CD8-positive, alpha-beta memory T cell (primary cell): ENCODE data around the gene TTF2. TPM values are rescaled to one million over a fixed set of nuclear protein-coding genes. Genes with fewer than 3 reads are reported as not detected.
"Not testable (repeated sequence)": the region's sequence is repeated elsewhere in the genome, so short reads cannot be mapped to it uniquely, and the experiment has no call there.

Experiments
- CTCF ChIA-PET: fragments of 350-600 bp; sonication (Branson Sonifier 250); formaldehyde crosslinking; loops from one replicate; lab custom pipeline; 2021; ENCODE audit warnings: antibody characterized with exemption; lab: Charles Lee
- POLR2A ChIA-PET: fragments of 350-600 bp; sonication (Branson Sonifier 250); formaldehyde crosslinking; loops from one replicate; lab custom pipeline; 2021; ENCODE audit warnings: antibody characterized with exemption; lab: Charles Lee
- DNase-seq, 5 donors: peaks; one replicate each; pipeline versions ENCODE4 v3.0.0 to v3.0.0-alpha.2; 2020 to 2022; ENCODE audit warnings: mixed read lengths in 1 of 5
- H3K27ac ChIP-seq: one replicate; pipeline ENCODE4 v1.7.0; 2013; ENCODE audit warnings: low read depth, mild to moderate bottlenecking, low read length, moderate library complexity
- H3K27me3 ChIP-seq: 2 replicates; pipeline ENCODE4 v1.7.0; 2013; ENCODE audit warnings: low read length, mild to moderate bottlenecking; ENCODE audit not compliant: insufficient read depth, poor library complexity, severe bottlenecking
- H3K36me3 ChIP-seq: 2 replicates; pipeline ENCODE4 v1.7.0; 2013; ENCODE audit warnings: mild to moderate bottlenecking, low read length, moderate library complexity; ENCODE audit not compliant: insufficient read depth
- H3K4me1 ChIP-seq: 2 replicates; pipeline ENCODE4 v1.7.0; 2013; ENCODE audit warnings: mild to moderate bottlenecking, low read length, moderate library complexity; ENCODE audit not compliant: insufficient read depth
- H3K4me3 ChIP-seq: 2 replicates; pipeline ENCODE4 v1.7.0; 2013; ENCODE audit warnings: mild to moderate bottlenecking, low read length
- H3K9me3 ChIP-seq: 2 replicates; pipeline ENCODE4 v1.7.0; 2013; ENCODE audit warnings: mild to moderate bottlenecking, low read length
- H3K27ac Mint-ChIP-seq, 8 donors: one replicate each; pipeline ENCODE4 v1.8.0; 2020 to 2021; ENCODE audit warnings: mixed read lengths in 8 of 8, mild to moderate bottlenecking in 6 of 8, inconsistent platforms in 3 of 8, moderate library complexity in 3 of 8
- H3K27me3 Mint-ChIP-seq, 2 donors: one replicate each; pipeline ENCODE4 v1.8.0; 2020 to 2021; ENCODE audit warnings: mixed read lengths in 2 of 2, mild to moderate bottlenecking in 1 of 2, moderate library complexity in 1 of 2
- H3K36me3 Mint-ChIP-seq, 3 donors: one replicate each; pipeline ENCODE4 v1.8.0; 2020 to 2021; ENCODE audit warnings: mixed read lengths in 3 of 3, inconsistent platforms in 1 of 3, mild to moderate bottlenecking in 1 of 3
- H3K4me1 Mint-ChIP-seq, 3 donors: one replicate each; pipeline ENCODE4 v1.8.0; 2020 to 2021; ENCODE audit warnings: mixed read lengths in 3 of 3, inconsistent platforms in 1 of 3, mild to moderate bottlenecking in 1 of 3
- H3K4me3 Mint-ChIP-seq, 7 donors: one replicate each; pipeline ENCODE4 v1.8.0; 2020 to 2021; ENCODE audit warnings: mixed read lengths in 7 of 7, mild to moderate bottlenecking in 6 of 7, moderate library complexity in 4 of 7, inconsistent platforms in 2 of 7
- H3K9me3 Mint-ChIP-seq, 5 donors: one replicate each; pipeline ENCODE4 v1.8.0; 2020 to 2022; ENCODE audit warnings: mixed read lengths in 5 of 5, mild to moderate bottlenecking in 3 of 5, moderate library complexity in 2 of 5, inconsistent platforms in 1 of 5
- polyA plus RNA-seq: library from polyadenylated mRNA; unstranded; fragments of 300-500 nt; fragmentation: Illumina TruSeq; gene quantifications from one replicate; pipeline ENCODE4 v1.2.3, GENCODE V29; 2021
- total RNA-seq, 2 experiments: library from RNA; stranded (reverse); gene quantifications; one replicate each; pipeline ENCODE4 v1.2.3, GENCODE V29; 2021

Gene TTF2
- total and polyA plus RNA-seq, 3 experiments from 2014 or later: 11.7 to 89.0 (median 89.0) TPM

DNA sequence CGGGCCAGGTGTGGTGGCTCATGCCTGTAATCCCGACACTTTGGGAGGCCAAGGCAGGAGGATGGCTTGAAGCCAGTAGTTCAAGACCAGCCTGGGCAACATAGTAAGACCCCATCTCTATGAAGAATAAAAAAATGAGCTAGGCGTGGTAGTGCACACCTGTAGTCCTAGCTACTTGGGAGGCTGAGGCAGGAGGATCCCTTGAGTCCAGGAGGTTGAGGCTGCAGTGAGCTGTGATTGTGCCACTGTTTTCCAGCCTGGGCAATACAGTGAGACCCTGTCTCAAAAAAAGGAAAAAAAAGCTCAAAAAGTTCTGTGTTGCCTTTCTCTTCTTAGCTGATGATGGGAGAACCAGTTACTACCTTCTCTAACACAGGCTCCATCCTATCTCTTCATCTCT, 41.7 kb downstream of the TTF2 start:
- H3K4me3 ChIP-seq, H3K4me1 ChIP-seq, H3K27me3 ChIP-seq, H3K27me3 Mint-ChIP-seq, H3K9me3 ChIP-seq, DNase-seq, CTCF ChIA-PET, H3K9me3 Mint-ChIP-seq, H3K27ac ChIP-seq, H3K4me1 Mint-ChIP-seq, H3K4me3 Mint-ChIP-seq, H3K27ac Mint-ChIP-seq: not testable (repeated sequence)
- peaks cover 12 to 57% (median 38%) of the 10 kb centered on the region in 3 donors for H3K36me3 Mint-ChIP-seq
- POLR2A ChIA-PET: interaction anchor here (1.2 kb wide), 1 partner anchor 42 kb away, joined by 3 read pairs; the partner anchor contains the start of gene TTF2
- H3K36me3 ChIP-seq: peaks cover 28% of the 10 kb centered on the region

GRCh38 chr1:117104986-117105385, 44.9 kb downstream of the TTF2 start:
- H3K4me1 ChIP-seq: no peaks in the 10 kb centered on the region
- DNase-seq: no peak
- H3K36me3 ChIP-seq: peaks cover 8% of the 10 kb centered on the region

GRCh38 chr1:117105722-117106121, 45.6 kb downstream of the TTF2 start:
- no peak overlapping the region for H3K27ac ChIP-seq
- H3K36me3 ChIP-seq: peaks cover 4% of the 10 kb centered on the region
- Mint-ChIP-seq H3K4me1 (peaks cover 0 to 5% (median 2%) of the 10 kb centered on the region in 3 donors), H3K27ac (peak overlapping the region in 1 of 8 donors; percentile 22), H3K9me3 (no peaks in the 10 kb centered on the region), H3K4me3 (no peak overlapping the region), H3K36me3 (peaks cover 12 to 26% (median 14%) of the 10 kb centered on the region in 3 donors), H3K27me3 (no peaks in the 10 kb centered on the region)
- ChIA-PET POLR2A (no interaction called here), CTCF (no interaction called here)
- no peaks in the 10 kb centered on the region for H3K9me3 ChIP-seq
- no peak for DNase-seq
- H3K27me3 ChIP-seq: no peaks in the 10 kb centered on the region
- H3K4me1 ChIP-seq: no peaks in the 10 kb centered on the region
- no peak overlapping the region for H3K4me3 ChIP-seq

More at GRCh38 chr1:117104986-117105385, 44.9 kb downstream of the TTF2 start:
- Mint-ChIP-seq H3K27ac (peak overlapping the region in 1 of 8 donors; percentile 76), H3K27me3 (no peaks in the 10 kb centered on the region), H3K4me3 (no peak overlapping the region), H3K9me3 (no peaks in the 10 kb centered on the region), H3K36me3 (peaks cover 12 to 33% (median 21%) of the 10 kb centered on the region in 3 donors), H3K4me1 (peaks cover 0 to 5% (median 0%) of the 10 kb centered on the region in 3 donors)
- Histone ChIP-seq H3K9me3 (no peaks in the 10 kb centered on the region), H3K4me3 (no peak overlapping the region), H3K27ac (no peak overlapping the region), H3K27me3 (no peaks in the 10 kb centered on the region)
- ChIA-PET POLR2A (no interaction called here), CTCF (no interaction called here)

- H3K4me3 Mint-ChIP-seq: no peak overlapping the region
- Histone ChIP-seq H3K27me3 (no peaks in the 10 kb centered on the region), H3K27ac (no peak overlapping the region), H3K9me3 (no peaks in the 10 kb centered on the region), H3K36me3 (no peaks in the 10 kb centered on the region), H3K4me1 (no peaks in the 10 kb centered on the region), H3K4me3 (no peak overlapping the region)
- no peaks in the 10 kb centered on the region for H3K9me3 Mint-ChIP-seq
- no peaks in the 10 kb centered on the region for H3K27me3 Mint-ChIP-seq
- H3K36me3 Mint-ChIP-seq: peaks cover 12 to 19% (median 13%) of the 10 kb centered on the region in 3 donors
- ChIA-PET POLR2A (no interaction called here), CTCF (no interaction called here)
- peaks cover 0 to 5% (median 3%) of the 10 kb centered on the region in 3 donors for H3K4me1 Mint-ChIP-seq
- no peak for DNase-seq
- H3K27ac Mint-ChIP-seq: no peak overlapping the region
These were observed 46.4 kb downstream of the TTF2 start for GRCh38 chr1:117106478-117106877.

GRCh38 chr1:117107364-117107763, 47.2 kb downstream of the TTF2 start:
- H3K4me3 Mint-ChIP-seq: no peak overlapping the region
- ChIA-PET CTCF (no interaction called here), POLR2A (no interaction called here)
- peaks cover 8 to 15% (median 10%) of the 10 kb centered on the region in 3 donors for H3K36me3 Mint-ChIP-seq
- H3K4me1 Mint-ChIP-seq: peaks cover 0 to 5% (median 3%) of the 10 kb centered on the region in 3 donors
- no peak overlapping the region for H3K27ac Mint-ChIP-seq
- H3K4me3 ChIP-seq: no peak overlapping the region
- H3K36me3 ChIP-seq: no peaks in the 10 kb centered on the region
- no peak overlapping the region for H3K27ac ChIP-seq
- no peaks in the 10 kb centered on the region for H3K27me3 ChIP-seq
- H3K9me3 Mint-ChIP-seq: no peaks in the 10 kb centered on the region
- no peaks in the 10 kb centered on the region for H3K4me1 ChIP-seq
- no peak for DNase-seq
- no peaks in the 10 kb centered on the region for H3K9me3 ChIP-seq
- no peaks in the 10 kb centered on the region for H3K27me3 Mint-ChIP-seq

DNA sequence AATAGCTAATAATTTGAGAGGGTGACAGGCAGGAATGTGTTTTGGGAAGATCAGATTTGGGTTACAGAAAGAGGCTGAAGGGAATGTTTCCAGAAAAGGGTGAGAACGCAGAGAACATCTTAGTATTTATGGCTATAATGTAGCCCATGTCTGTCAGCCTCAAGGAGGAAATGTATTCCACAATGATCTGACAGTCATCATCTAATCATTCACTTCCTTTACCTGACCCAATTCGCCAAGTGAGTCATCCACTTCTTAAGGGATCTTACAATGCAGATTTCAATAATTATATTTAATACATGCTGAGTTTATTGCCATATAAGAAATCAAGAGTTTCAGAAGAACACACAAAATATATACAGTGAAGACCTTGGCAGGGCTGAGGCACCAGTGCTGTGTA, 50.6 kb downstream of the TTF2 start:
- ChIA-PET CTCF (interaction anchor here (1.5 kb wide), 1 partner anchor 10 kb away, joined by 4 read pairs; the partner anchor contains the start of gene TRIM45), POLR2A (interaction anchor here (0.6 kb wide), 1 partner anchor 51 kb away, joined by 3 read pairs; the partner anchor contains the start of gene TTF2)
- no peaks in the 10 kb centered on the region for H3K4me1 ChIP-seq
- H3K9me3 ChIP-seq: no peaks in the 10 kb centered on the region
- no peak overlapping the region for H3K4me3 ChIP-seq
- Mint-ChIP-seq H3K36me3 (no peaks in the 10 kb centered on the region), H3K4me3 (no peak overlapping the region), H3K9me3 (no peaks in the 10 kb centered on the region), H3K4me1 (peaks cover 7 to 11% (median 7%) of the 10 kb centered on the region in 3 donors), H3K27ac (no peak overlapping the region), H3K27me3 (no peaks in the 10 kb centered on the region)
- no peaks in the 10 kb centered on the region for H3K36me3 ChIP-seq
- no peaks in the 10 kb centered on the region for H3K27me3 ChIP-seq
- DNase-seq: no peak
- H3K27ac ChIP-seq: no peak overlapping the region

DNA sequence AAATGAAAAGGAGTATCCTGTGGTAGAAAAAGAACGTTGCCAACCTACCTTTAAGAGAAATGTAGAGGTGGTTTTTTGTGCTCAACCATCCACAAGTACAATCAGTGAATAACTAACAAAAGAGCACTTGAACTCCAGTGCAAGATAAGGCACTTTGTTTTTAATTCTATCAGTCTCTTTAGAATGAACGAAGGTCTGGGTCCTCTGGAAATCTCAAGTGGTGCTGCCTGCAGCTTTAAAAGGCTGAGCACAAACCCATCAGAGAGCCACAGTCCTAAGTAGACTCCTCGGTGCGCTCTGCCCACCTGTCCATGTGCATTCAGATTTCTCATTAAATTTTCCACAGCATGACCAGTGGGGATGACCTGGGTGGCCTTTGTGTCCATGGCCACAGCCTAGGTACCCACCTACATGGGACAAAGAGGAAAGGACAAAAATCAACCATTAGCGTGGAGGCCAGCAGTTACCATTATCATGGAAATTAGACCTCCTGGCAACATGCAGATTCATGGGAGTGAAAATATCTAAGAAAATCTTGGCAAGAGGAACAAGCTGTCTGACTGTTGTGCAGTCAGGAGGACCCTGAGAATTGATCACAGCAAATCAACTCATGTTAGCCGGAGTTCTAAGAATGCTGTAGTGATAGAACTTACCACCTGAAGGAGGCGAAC, 52.1 kb downstream of the TTF2 start:
- no peak for DNase-seq
- H3K27ac Mint-ChIP-seq: no peak overlapping the region
- H3K9me3 ChIP-seq: no peaks in the 10 kb centered on the region
- no peak overlapping the region for H3K4me3 ChIP-seq
- H3K36me3 Mint-ChIP-seq: no peaks in the 10 kb centered on the region
- H3K36me3 ChIP-seq: no peaks in the 10 kb centered on the region
- H3K9me3 Mint-ChIP-seq: no peaks in the 10 kb centered on the region
- no peaks in the 10 kb centered on the region for H3K27me3 ChIP-seq
- ChIA-PET POLR2A (no interaction called here), CTCF (interaction anchor here (1.5 kb wide), 1 partner anchor 9 kb away, joined by 4 read pairs; the partner anchor contains the start of gene TRIM45)
- H3K4me1 ChIP-seq: no peaks in the 10 kb centered on the region
- H3K27ac ChIP-seq: no peak overlapping the region
- H3K27me3 Mint-ChIP-seq: peaks cover 0 to 4% of the 10 kb centered on the region in 2 donors
- no peak overlapping the region for H3K4me3 Mint-ChIP-seq
- H3K4me1 Mint-ChIP-seq: peaks cover 7 to 11% (median 7%) of the 10 kb centered on the region in 3 donors

DNA sequence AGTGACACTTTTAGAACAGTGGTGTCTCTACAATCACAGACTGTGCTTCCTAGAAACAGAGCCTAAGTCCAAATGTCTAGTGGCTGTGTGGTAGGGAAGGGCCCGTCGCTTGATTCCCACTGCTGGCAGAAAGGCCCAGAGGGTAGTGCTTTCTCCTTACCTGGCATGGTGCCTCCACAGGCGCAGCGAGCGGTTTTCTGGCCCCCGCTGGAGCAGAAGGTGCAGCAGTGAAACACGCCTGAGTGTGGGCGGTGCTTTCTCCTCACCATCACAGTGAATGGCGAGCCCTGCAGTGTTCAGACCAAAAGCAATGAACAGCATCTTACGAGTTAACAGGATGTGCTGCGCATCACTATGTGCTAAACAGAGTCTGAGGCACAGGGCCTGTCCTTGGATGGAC, 53.1 kb downstream of the TTF2 start:
- H3K36me3 ChIP-seq: no peaks in the 10 kb centered on the region
- no peaks in the 10 kb centered on the region for H3K27me3 ChIP-seq
- Mint-ChIP-seq H3K4me1 (peaks cover 7 to 11% (median 7%) of the 10 kb centered on the region in 3 donors), H3K27me3 (peaks cover 0 to 4% of the 10 kb centered on the region in 2 donors), H3K9me3 (no peaks in the 10 kb centered on the region), H3K36me3 (no peaks in the 10 kb centered on the region), H3K4me3 (no peak overlapping the region), H3K27ac (peak overlapping the region in 1 of 8 donors; percentile 2)
- POLR2A ChIA-PET: no interaction called here
- no peak overlapping the region for H3K27ac ChIP-seq
- no peaks in the 10 kb centered on the region for H3K9me3 ChIP-seq
- no peak for DNase-seq
- no peak overlapping the region for H3K4me3 ChIP-seq
- CTCF ChIA-PET: interaction anchor here (1.8 kb wide), 1 partner anchor 15 kb away, joined by 7 read pairs; no protein-coding TSS in a partner anchor
- no peaks in the 10 kb centered on the region for H3K4me1 ChIP-seq
